Colonic mucosa (tissue), 4 donors: ENCODE results near the gene BCR. TPM values are rescaled to one million over a fixed set of nuclear protein-coding genes. Genes with fewer than 3 reads are reported as not detected.

ENCODE experiments used
- DNase-seq: peaks from one replicate; pipeline ENCODE4 v3.0.0-alpha.2; 2020
- H3K27ac ChIP-seq: fragments of 200-600 bp; one replicate; pipeline ENCODE4 v1.8.0; 2021
- H3K27me3 ChIP-seq: fragments of 200-600 bp; one replicate; pipeline ENCODE4 v1.8.0; 2021
- H3K36me3 ChIP-seq: fragments of 200-600 bp; one replicate; pipeline ENCODE4 v1.8.0; 2021
- H3K4me1 ChIP-seq: fragments of 200-600 bp; one replicate; pipeline ENCODE4 v1.8.0; 2021; ENCODE audit warnings: mild to moderate bottlenecking
- H3K4me3 ChIP-seq: fragments of 200-600 bp; one replicate; pipeline ENCODE4 v1.8.0; 2021
- H3K9ac ChIP-seq, 2 donors: one replicate each; pipeline ENCODE4 v1.7.0; 2013; ENCODE audit warnings: control low read depth in 2 of 2, low read depth in 2 of 2, low read length in 2 of 2
- H3K9me3 ChIP-seq: fragments of 200-600 bp; one replicate; pipeline ENCODE4 v1.8.0; 2021
- CTCF ChIP-seq: fragments of 200-600 bp; IDR thresholded peaks from one replicate; pipeline ENCODE4 v1.8.0; 2022; ENCODE audit warnings: antibody characterized with exemption, mild to moderate bottlenecking
- intact Hi-C: fragments of 100-400 bp; cut with DNase I; formaldehyde crosslinking; loops from one replicate; pipeline ENCODE4 v1.14.1; 2022
- total RNA-seq, 2 donors: library from RNA; stranded (reverse); fragmentation: NEBNext Ultra II Directional in 1 of 2; extraction: Animal tissue kit (Norgen Biotek cat#: 25700) in 1 of 2; gene quantifications; one replicate each; pipeline ENCODE4 v1.2.1, GENCODE V29; 2021
- donor health status: healthy.
- donor health status: DM: no; HTN: no; CAD: no.
- donor health status: DM: no; HTN: no; CAD: no.

BCR gene
- total RNA-seq, 2 donors from 2014 or later, result 39.2 to 57.8 TPM

GRCh38 chr22:23147617-23148387, 32.5 kb upstream of the BCR start:
- Histone ChIP-seq H3K36me3 (no peaks in the 10 kb centered on the region), H3K4me3 (no peak overlapping the region), H3K9ac (no peak overlapping the region), H3K4me1 (peaks cover 6% of the 10 kb centered on the region), H3K27ac (no peak overlapping the region), H3K27me3 (no peaks in the 10 kb centered on the region), H3K9me3 (no peaks in the 10 kb centered on the region)
- intact Hi-C loops, result no loop called here
- DNase-seq, result no peak
- TF ChIP-seq CTCF, result no peak

- no peak for TF ChIP-seq CTCF
- no peak for DNase-seq
- Histone ChIP-seq H3K9ac (no peak overlapping the region), H3K27ac (no peak overlapping the region), H3K36me3 (no peaks in the 10 kb centered on the region), H3K9me3 (no peaks in the 10 kb centered on the region), H3K4me1 (peaks cover 5% of the 10 kb centered on the region), H3K4me3 (no peak overlapping the region), H3K27me3 (no peaks in the 10 kb centered on the region)
- intact Hi-C loops, result no loop called here
Measured at GRCh38 chr22:23149743-23150238, 30.5 kb upstream of the BCR start.

DNA sequence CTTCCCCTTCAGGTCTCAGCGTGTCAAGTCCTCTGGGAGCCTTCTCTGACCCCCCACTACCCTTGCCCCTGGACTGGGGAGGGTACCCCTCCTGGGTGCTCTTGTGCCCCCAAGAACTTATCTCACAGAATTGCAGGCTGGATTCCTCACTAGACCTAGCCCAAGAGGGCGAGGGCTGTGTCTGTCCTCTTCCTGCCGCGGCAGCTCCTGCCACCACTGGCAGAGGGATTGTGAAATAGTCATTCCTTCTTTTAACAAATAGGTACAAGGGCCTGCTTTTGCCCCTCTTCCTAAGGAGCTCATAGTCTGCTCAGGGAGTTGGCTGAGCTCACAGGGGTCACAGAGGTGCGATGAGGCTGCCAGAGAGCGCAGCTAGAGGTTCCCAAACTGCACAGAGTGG, 29.5 kb upstream of the BCR start:
- H3K4me1 ChIP-seq, result no peaks in the 10 kb centered on the region
- no peak overlapping the region for H3K4me3 ChIP-seq
- no peaks in the 10 kb centered on the region for H3K36me3 ChIP-seq
- no peaks in the 10 kb centered on the region for H3K9me3 ChIP-seq
- no peak for DNase-seq
- no peaks in the 10 kb centered on the region for H3K27me3 ChIP-seq
- intact Hi-C loops, result no loop called here
- no peak overlapping the region for H3K9ac ChIP-seq
- TF ChIP-seq CTCF, result no peak
- no peak overlapping the region for H3K27ac ChIP-seq

- intact Hi-C loops, result no loop called here
Measured at GRCh38 chr22:23151827-23152226, 28.5 kb upstream of the BCR start.

More at GRCh38 chr22:23151827-23152226, 28.5 kb upstream of the BCR start:
- no peak overlapping the region for H3K4me3 ChIP-seq
- no peaks in the 10 kb centered on the region for H3K9me3 ChIP-seq
- no peak for TF ChIP-seq CTCF
- H3K27ac ChIP-seq, result no peak overlapping the region
- no peaks in the 10 kb centered on the region for H3K36me3 ChIP-seq
- no peak overlapping the region for H3K9ac ChIP-seq
- no peak for DNase-seq
- no peaks in the 10 kb centered on the region for H3K4me1 ChIP-seq
- H3K27me3 ChIP-seq, result no peaks in the 10 kb centered on the region
